Measurements from ENCODE around the gene POLR1F. TPM values are rescaled to one million over a fixed set of nuclear protein-coding genes. Genes with fewer than 3 reads are reported as not detected.

POLR1F gene
- total RNA-seq, 1 experiment from 2014 or later, result 19.8 TPM

DNA sequence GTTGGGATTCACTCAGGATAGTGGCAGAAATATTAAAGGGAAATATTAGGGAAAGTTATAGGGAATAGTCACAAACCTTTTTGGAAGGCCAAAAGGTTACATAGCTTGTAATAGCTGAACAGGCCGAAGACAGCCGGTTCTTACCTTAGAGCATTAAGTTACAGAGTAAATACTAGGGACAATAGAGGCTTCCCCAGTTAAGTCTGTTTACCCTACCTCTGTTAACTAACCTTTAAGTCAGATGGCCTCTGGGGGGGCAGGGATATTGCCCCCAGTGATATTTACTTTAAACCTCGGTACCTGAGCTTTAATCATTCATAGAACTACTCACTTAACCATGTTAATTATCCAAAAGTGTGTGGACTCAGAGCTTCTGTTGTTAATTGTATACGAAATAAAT lies 7.4 kb downstream of the POLR1F start:
- H3K27me3 ChIP-seq (ENCODE audit: low read length), result no peaks in the 10 kb centered on the region
- peaks cover 38% of the 10 kb centered on the region for H3K79me2 ChIP-seq (ENCODE audit: low read length)
- intact Hi-C loops (cut with micrococcal nuclease), result no loop called here
- H3K4me1 ChIP-seq (ENCODE audit: insufficient read depth, low read length), result peaks cover 10% of the 10 kb centered on the region
- H3F3A ChIP-seq (ENCODE audit: low read length, unreplicated experiment), result no peaks in the 10 kb centered on the region
- ATAC-seq (no peak), DNase-seq (no peak)
- no TSS peak for BruUV-seq (replicated peaks)
- H4K20me1 ChIP-seq (ENCODE audit: low read length), result peaks cover 21% of the 10 kb centered on the region; the same call in 1 of the 2 replicates
- CTCF ChIA-PET, result no interaction called here
- no peak overlapping the region for H3K27ac ChIP-seq (ENCODE audit: low read length)
- H2AFZ ChIP-seq (ENCODE audit: low read length), result no peak overlapping the region
- H3K9me3 ChIP-seq (ENCODE audit: low read length), result no peaks in the 10 kb centered on the region
- TF ChIP-seq EZH2 (IDR thresholded peaks at IDR 0.05; ENCODE audit: low read length, unreplicated experiment) (no peak), EZH2phosphoT487 (IDR thresholded peaks at IDR 0.05; ENCODE audit: borderline replicate concordance, low read length) (no peak)
- TF ChIP-seq, protein P1, sequence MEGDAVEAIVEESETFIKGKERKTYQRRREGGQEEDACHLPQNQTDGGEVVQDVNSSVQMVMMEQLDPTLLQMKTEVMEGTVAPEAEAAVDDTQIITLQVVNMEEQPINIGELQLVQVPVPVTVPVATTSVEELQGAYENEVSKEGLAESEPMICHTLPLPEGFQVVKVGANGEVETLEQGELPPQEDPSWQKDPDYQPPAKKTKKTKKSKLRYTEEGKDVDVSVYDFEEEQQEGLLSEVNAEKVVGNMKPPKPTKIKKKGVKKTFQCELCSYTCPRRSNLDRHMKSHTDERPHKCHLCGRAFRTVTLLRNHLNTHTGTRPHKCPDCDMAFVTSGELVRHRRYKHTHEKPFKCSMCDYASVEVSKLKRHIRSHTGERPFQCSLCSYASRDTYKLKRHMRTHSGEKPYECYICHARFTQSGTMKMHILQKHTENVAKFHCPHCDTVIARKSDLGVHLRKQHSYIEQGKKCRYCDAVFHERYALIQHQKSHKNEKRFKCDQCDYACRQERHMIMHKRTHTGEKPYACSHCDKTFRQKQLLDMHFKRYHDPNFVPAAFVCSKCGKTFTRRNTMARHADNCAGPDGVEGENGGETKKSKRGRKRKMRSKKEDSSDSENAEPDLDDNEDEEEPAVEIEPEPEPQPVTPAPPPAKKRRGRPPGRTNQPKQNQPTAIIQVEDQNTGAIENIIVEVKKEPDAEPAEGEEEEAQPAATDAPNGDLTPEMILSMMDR (conservative IDR thresholded peaks at IDR 0.05; ENCODE audit: low read depth, low read length), result no peak
- H3K36me3 ChIP-seq (ENCODE audit: low read depth, low read length), result peaks cover 28% of the 10 kb centered on the region; the same call in 1 of the 2 replicates
- no peak overlapping the region for H3K4me2 ChIP-seq (ENCODE audit: low read length)
- H3K4me3 ChIP-seq (ENCODE audit: low read length), result no peak overlapping the region
- H3K9me2 ChIP-seq (replicated peaks; ENCODE audit: low read length), result no peaks in the 10 kb centered on the region
- no peak overlapping the region for H3K9ac ChIP-seq (ENCODE audit: low read length)
- POLR2A ChIA-PET (ENCODE audit: unreplicated experiment), result no interaction called here

- TF ChIP-seq, protein P1 (conservative IDR thresholded peaks at IDR 0.05; ENCODE audit: low read depth, low read length), result no peak
- H3K27ac ChIP-seq (ENCODE audit: low read length), result no peak overlapping the region
- ATAC-seq (no peak), DNase-seq (no peak)
- POLR2A ChIA-PET (ENCODE audit: unreplicated experiment), result interaction anchor here (0.7 kb wide), 1 partner anchor 1981 kb away, joined by 4 read pairs; no protein-coding TSS in a partner anchor
- peaks cover 33% of the 10 kb centered on the region for H3K79me2 ChIP-seq (ENCODE audit: low read length)
- H3K9me3 ChIP-seq (ENCODE audit: low read length), result no peaks in the 10 kb centered on the region
- no peak overlapping the region for H3K4me2 ChIP-seq (ENCODE audit: low read length)
- H3K9me2 ChIP-seq (replicated peaks; ENCODE audit: low read length), result no peaks in the 10 kb centered on the region
- no peaks in the 10 kb centered on the region for H3F3A ChIP-seq (ENCODE audit: low read length, unreplicated experiment)
- BruUV-seq (replicated peaks), result no TSS peak
- intact Hi-C loops (cut with micrococcal nuclease), result no loop called here
- H3K4me1 ChIP-seq (ENCODE audit: insufficient read depth, low read length), result peaks cover 5% of the 10 kb centered on the region
- H4K20me1 ChIP-seq (ENCODE audit: low read length), result peaks cover 15% of the 10 kb centered on the region; the same call in 1 of the 2 replicates
- no peak overlapping the region for H2AFZ ChIP-seq (ENCODE audit: low read length)
- H3K9ac ChIP-seq (ENCODE audit: low read length), result no peak overlapping the region
- CTCF ChIA-PET, result interaction anchor here (0.6 kb wide), 1 partner anchor 8 kb away, joined by 4 read pairs; no protein-coding TSS in a partner anchor
- no peaks in the 10 kb centered on the region for H3K27me3 ChIP-seq (ENCODE audit: low read length)
- no peak overlapping the region for H3K4me3 ChIP-seq (ENCODE audit: low read length)
- peaks cover 28% of the 10 kb centered on the region; the same call in 1 of the 2 replicates for H3K36me3 ChIP-seq (ENCODE audit: low read depth, low read length)
These were observed 7.9 kb downstream of the POLR1F start for GRCh38 chr7:19700936-19701335.

- Histone ChIP-seq H3K27ac (ENCODE audit: low read length) (no peak overlapping the region), H3F3A (ENCODE audit: low read length, unreplicated experiment) (no peaks in the 10 kb centered on the region), H3K9me2 (replicated peaks; ENCODE audit: low read length) (no peaks in the 10 kb centered on the region), H3K36me3 (ENCODE audit: low read depth, low read length) (peaks cover 25% of the 10 kb centered on the region; the same call in 1 of the 2 replicates), H3K9me3 (ENCODE audit: low read length) (no peaks in the 10 kb centered on the region), H3K4me1 (ENCODE audit: insufficient read depth, low read length) (no peaks in the 10 kb centered on the region), H3K4me3 (ENCODE audit: low read length) (no peak overlapping the region), H2AFZ (ENCODE audit: low read length) (no peak overlapping the region), H3K4me2 (ENCODE audit: low read length) (no peak overlapping the region), H3K9ac (ENCODE audit: low read length) (no peak overlapping the region), H3K27me3 (ENCODE audit: low read length) (no peaks in the 10 kb centered on the region), H3K79me2 (ENCODE audit: low read length) (peaks cover 7% of the 10 kb centered on the region; the same call in 1 of the 2 replicates), H4K20me1 (ENCODE audit: low read length) (0 out of 2 replicates have a peak, but pooled peaks cover 4% of the 10 kb centered on the region)
- ChIA-PET CTCF (no interaction called here), POLR2A (ENCODE audit: unreplicated experiment) (no interaction called here)
- ATAC-seq, result no peak
- TF ChIP-seq EZH2phosphoT487 (IDR thresholded peaks at IDR 0.05; ENCODE audit: borderline replicate concordance, low read length), result no peak
- TF ChIP-seq, protein P1 (conservative IDR thresholded peaks at IDR 0.05; ENCODE audit: low read depth, low read length), result no peak
- no peak for TF ChIP-seq EZH2 (IDR thresholded peaks at IDR 0.05; ENCODE audit: low read length, unreplicated experiment)
- BruUV-seq (replicated peaks), result no TSS peak
- no peak for DNase-seq
- intact Hi-C loops (cut with micrococcal nuclease), result no loop called here
These were observed 10.5 kb downstream of the POLR1F start for GRCh38 chr7:19698331-19698730.
